HG02763 (cell line): ENCODE data around the gene DDX41.
"Not testable (repeated sequence)": the region's sequence is repeated elsewhere in the genome, so short reads cannot be mapped to it uniquely, and the experiment has no call there.

Experiments
- ATAC-seq: cut with Tn5 transposase; IDR thresholded peaks from one replicate; pipeline ENCODE4 v1.9.1; 2021; ENCODE audit warnings: mild to moderate bottlenecking, moderate library complexity; ENCODE audit not compliant: unreplicated experiment

The DDX41 gene

GRCh38 chr5:177486256-177486655 lies 30.5 kb downstream of the DDX41 start:
- ATAC-seq = no peak

DNA sequence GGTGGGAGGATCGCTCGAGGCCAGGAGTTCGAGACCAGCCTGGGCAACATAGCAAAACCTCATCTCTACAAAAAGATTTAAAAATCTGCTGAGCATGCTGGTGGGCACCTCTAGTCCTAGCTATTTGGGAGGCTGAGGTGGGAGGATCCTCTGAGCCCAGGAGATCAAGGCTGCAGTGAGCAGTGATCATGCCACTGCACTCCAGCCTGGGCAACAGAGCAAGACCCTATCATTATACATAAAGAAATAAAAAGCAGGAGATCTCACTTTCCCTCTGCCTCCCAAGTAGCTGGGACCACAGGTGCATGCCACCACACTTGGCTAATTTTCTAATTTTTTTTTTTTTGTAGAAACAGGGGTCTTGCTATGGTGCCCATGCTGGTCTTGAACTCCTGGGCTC lies 31.0 kb downstream of the DDX41 start:
- not testable (repeated sequence) for ATAC-seq

DNA sequence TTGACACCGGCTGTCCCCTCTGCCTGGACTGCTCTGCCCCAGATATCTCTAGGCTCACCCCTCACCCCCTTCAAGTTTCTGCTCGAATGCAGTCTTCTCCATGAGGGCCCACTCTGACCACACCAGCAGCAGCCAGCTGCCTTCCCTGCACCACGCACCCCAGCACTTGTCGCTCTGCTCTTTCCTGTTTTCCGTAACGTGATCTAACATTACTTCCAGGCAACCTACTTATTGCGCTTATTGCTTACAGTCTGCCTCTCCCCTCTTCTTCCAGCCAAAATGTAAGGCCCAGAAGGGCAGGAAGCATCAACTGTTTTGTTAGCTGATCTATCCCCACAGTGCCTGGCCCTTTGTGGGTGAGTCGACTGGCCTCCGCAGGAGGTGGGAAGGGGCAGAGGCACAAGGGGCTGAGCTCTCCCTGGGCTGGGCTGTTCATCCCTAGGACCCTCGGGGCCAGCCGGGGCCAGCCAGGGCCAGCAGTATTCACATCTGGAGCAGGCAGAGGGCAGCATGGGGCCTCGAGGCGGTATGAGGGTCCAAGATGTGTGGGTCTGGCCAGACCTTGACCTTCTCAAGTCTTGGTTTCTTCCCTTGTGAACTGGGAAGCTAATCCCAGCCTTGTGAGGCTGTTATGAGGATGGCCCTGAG lies 31.7 kb downstream of the DDX41 start:
- ATAC-seq = no peak

GRCh38 chr5:177483994-177484901 lies 32.5 kb downstream of the DDX41 start:
- ATAC-seq = no peak

DNA sequence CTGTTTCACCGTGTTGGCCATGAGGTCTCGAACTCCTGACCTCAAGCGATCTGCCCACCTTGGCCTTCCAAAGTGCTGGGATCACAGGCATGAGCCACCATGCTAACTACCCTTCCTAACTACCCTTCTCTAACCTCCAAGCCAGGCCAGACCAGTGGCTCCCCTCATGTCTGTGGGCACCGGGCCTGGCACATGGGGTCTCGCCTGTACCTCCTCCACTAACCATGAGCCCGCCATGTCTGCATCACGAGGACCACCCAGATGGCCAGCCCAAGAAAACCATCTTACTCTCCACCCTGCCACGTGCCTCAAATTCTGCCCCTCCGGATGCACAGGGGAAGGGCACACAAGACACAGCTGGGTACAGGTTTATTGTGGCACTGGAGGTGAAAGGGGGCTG lies 33.7 kb downstream of the DDX41 start:
- no peak for ATAC-seq

- no peak for ATAC-seq
These were observed 34.4 kb downstream of the DDX41 start for GRCh38 chr5:177482359-177482795.

GRCh38 chr5:177479774-177480173 lies 37.0 kb downstream of the DDX41 start:
- ATAC-seq = no peak

GRCh38 chr5:177478711-177479646 lies 37.8 kb downstream of the DDX41 start:
- ATAC-seq = no peak

- no peak for ATAC-seq
These were observed 38.9 kb downstream of the DDX41 start for GRCh38 chr5:177477701-177478477.

- ATAC-seq = no peak
These were observed 40.1 kb downstream of the DDX41 start for GRCh38 chr5:177476531-177477233.

- no peak for ATAC-seq
These were observed 41.0 kb downstream of the DDX41 start for GRCh38 chr5:177475563-177476427.

GRCh38 chr5:177474846-177475562 lies 41.8 kb downstream of the DDX41 start:
- no peak for ATAC-seq

- ATAC-seq = no peak
These were observed 42.7 kb downstream of the DDX41 start for GRCh38 chr5:177474002-177474476.

GRCh38 chr5:177473443-177474001 lies 43.2 kb downstream of the DDX41 start, which contains the start of gene DBN1:
TSS of gene DBN1 (minus strand) at chr5:177473634. CDS start at chr5:177473521, 113 bp downstream.
- no peak for ATAC-seq

DNA sequence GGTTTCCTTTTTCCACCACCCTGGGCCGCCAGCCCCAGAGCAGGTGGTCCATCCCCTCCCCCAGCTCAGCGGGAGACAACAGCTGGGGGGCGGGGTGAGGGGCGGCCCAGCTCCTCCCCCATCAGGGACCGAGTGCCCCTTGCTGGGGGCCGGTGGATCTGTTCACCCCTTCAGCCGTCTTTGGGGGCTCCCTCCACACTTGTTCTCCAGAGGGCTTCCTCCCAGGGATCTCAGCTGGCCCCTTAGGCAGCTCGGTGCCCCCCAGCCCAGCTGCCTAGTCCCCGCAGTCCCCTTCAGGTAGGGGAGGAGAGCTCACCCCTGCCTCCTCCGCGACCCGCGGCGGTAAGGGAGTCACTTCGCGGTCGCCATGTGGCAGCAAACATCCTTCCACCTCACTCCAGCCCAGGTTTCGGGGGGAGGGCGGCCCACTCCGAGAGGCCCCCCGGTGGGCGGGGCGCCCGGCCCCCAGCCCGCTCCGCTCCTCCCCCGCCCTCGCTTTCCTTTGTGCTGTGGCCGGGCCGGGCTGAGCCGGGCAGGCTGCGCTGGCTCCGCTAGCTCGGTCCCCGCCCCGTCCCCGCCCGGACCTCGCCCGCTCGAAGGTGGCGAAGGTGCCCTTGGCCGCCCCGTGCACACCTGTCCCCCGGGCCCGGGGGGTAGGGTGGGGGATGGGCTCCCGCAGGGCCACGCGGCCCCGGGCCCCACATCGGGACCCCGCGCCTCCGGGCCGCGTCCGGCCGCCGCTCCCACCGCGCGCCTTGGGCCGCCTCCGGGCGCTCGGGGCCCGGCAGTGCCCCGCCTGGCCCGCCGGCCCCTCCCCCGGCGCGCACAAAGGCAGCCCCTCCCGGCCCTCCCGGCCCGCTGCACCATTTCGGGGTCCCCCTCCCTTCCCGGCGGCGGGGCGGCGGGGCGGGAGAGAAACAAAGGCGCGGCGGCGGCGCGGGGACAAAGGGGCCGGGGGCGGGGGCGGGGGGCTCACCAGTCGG lies 44.0 kb downstream of the DDX41 start:
- ATAC-seq = no peak

DNA sequence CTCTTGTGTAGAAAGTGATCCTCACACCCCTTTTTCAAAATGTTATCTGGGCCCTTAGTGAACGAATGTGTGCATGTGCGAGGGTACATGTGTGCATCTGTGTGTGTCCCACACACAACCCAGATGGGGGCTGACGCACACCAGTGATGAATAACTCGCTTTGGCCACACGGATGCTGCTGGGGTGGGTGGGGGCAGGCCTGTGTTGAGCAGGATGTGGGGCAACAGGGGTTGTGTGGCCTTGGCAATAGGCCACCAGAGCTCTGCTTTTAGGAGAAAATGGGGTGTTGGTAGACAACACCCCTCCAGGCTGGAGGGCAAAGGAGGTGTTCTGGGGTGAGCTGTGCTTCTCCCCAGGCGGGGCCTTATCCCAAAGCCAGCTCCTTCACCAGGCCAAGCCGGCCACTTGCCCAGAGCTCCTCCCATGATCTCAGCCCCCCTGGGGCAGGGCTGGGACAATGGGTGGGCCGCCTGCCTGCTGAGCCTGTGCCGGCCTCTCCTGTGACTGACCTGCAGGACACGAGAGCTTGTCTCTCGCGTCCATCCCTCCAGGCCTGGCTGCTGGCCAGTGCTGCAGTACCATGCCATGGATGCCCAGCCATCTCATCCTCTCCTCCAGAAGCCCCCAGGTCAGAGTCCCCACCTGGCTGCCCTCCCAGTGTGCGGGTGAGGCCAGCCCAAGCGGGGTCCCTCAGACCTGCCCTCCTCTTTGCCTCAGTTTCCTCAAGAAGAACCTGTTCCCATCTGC lies 45.0 kb downstream of the DDX41 start:
- ATAC-seq = no peak
